Parathyroid adenoma (tissue), 2 donors: ENCODE measurements around the gene SCP2D1.

Source experiments
- H2AFZ ChIP-seq: fragments of 300-600 bp; sonication (generic); one replicate; pipeline ENCODE4 v1.7.0; 2017; ENCODE audit warnings: antibody characterized with exemption, mild to moderate bottlenecking
- H3K27ac ChIP-seq: fragments of 300-600 bp; sonication (generic); one replicate; pipeline ENCODE4 v1.7.0; 2017
- H3K27me3 ChIP-seq: fragments of 300-600 bp; sonication (generic); one replicate; pipeline ENCODE4 v1.7.0; 2017; ENCODE audit warnings: low read length; ENCODE audit not compliant: control insufficient read depth, insufficient read depth
- H3K36me3 ChIP-seq: fragments of 300-600 bp; sonication (generic); one replicate; pipeline ENCODE4 v1.7.0; 2017; ENCODE audit warnings: low read length; ENCODE audit not compliant: control insufficient read depth, insufficient read depth
- H3K4me1 ChIP-seq: fragments of 300-600 bp; sonication (generic); one replicate; pipeline ENCODE4 v1.7.0; 2017; ENCODE audit warnings: control low read depth
- H3K4me2 ChIP-seq: fragments of 300-600 bp; sonication (generic); one replicate; pipeline ENCODE4 v1.7.0; 2017; ENCODE audit warnings: low read length
- H3K4me3 ChIP-seq: fragments of 300-600 bp; sonication (generic); one replicate; pipeline ENCODE4 v1.7.0; 2017; ENCODE audit warnings: low read depth, low read length
- H3K79me2 ChIP-seq: fragments of 300-600 bp; sonication (generic); one replicate; pipeline ENCODE4 v1.7.0; 2017; ENCODE audit warnings: control low read depth
- H3K9ac ChIP-seq: fragments of 300-600 bp; sonication (generic); one replicate; pipeline ENCODE4 v1.7.0; 2017; ENCODE audit warnings: mild to moderate bottlenecking
- H3K9me3 ChIP-seq: fragments of 300-600 bp; sonication (generic); one replicate; pipeline ENCODE4 v1.7.0; 2017; ENCODE audit warnings: low read length; ENCODE audit not compliant: control insufficient read depth
- TF ChIP-seq, protein P1 (sequence below): fragments of 300-600 bp; sonication (generic); IDR thresholded peaks from one replicate; pipeline ENCODE4 v1.7.0; 2017; ENCODE audit warnings: antibody characterized with exemption, mild to moderate bottlenecking
- donor health status: primary hyperparathyroidism.

The SCP2D1 gene

DNA sequence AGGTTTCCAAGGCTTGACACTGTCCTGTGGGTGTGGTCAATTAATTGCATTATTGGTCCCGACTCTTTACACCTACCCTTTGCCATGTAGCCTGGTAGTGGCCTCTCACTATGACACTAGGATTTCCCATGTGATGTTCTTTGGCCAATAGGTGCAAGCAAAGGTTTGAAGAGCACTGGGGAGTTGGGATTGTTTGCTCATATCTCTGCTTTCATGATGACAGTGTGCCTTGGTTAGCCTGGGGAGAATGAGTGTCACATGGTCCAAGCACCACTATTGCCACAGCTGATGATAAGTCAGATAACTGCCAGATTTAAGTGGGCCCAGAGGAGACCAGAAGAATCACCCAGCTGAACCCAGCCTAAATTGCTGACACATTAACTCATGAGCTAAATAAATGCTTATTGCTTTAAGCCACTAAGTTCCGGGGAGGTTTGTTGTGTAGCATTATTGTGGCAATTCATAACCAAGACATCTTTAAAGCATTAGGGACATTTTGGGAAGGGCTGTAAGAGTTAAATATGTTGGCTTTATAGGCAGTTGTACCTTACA lies 17.2 kb upstream of the SCP2D1 start:
- no peaks in the 10 kb centered on the region for H3K79me2 ChIP-seq
- no peak overlapping the region for H3K27ac ChIP-seq
- no peak overlapping the region for H3K4me2 ChIP-seq
- H3K4me3 ChIP-seq, result no peak overlapping the region
- H3K9me3 ChIP-seq, result no peaks in the 10 kb centered on the region
- H2AFZ ChIP-seq, result no peak overlapping the region
- no peaks in the 10 kb centered on the region for H3K27me3 ChIP-seq
- H3K4me1 ChIP-seq, result peaks cover 11% of the 10 kb centered on the region
- no peaks in the 10 kb centered on the region for H3K36me3 ChIP-seq
- TF ChIP-seq, protein P1, sequence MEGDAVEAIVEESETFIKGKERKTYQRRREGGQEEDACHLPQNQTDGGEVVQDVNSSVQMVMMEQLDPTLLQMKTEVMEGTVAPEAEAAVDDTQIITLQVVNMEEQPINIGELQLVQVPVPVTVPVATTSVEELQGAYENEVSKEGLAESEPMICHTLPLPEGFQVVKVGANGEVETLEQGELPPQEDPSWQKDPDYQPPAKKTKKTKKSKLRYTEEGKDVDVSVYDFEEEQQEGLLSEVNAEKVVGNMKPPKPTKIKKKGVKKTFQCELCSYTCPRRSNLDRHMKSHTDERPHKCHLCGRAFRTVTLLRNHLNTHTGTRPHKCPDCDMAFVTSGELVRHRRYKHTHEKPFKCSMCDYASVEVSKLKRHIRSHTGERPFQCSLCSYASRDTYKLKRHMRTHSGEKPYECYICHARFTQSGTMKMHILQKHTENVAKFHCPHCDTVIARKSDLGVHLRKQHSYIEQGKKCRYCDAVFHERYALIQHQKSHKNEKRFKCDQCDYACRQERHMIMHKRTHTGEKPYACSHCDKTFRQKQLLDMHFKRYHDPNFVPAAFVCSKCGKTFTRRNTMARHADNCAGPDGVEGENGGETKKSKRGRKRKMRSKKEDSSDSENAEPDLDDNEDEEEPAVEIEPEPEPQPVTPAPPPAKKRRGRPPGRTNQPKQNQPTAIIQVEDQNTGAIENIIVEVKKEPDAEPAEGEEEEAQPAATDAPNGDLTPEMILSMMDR, result no peak
- no peak overlapping the region for H3K9ac ChIP-seq

DNA sequence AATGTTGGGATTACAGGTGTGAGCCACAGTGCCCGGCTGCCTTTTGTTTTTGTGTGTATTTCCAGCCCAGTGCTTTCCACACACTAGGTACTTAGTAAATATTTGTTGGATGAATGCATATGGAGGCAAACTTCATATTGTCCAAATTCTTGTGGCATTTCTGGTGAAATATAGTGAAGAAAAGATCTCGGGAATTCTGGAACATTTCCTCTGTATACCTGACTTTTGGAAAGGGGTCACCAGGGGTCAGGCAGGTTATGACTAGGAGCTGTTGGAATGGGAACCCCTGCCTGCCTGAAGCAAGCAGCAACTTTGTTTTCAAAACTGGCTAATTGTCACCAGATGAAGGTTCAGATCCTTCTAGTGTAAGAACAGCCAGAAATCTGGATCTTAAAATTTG lies 12.1 kb upstream of the SCP2D1 start:
- no peak overlapping the region for H3K9ac ChIP-seq
- no peak overlapping the region for H3K4me3 ChIP-seq
- TF ChIP-seq, protein P1, result no peak
- no peaks in the 10 kb centered on the region for H3K79me2 ChIP-seq
- H3K27ac ChIP-seq, result no peak overlapping the region
- H3K36me3 ChIP-seq, result no peaks in the 10 kb centered on the region
- H3K27me3 ChIP-seq, result no peaks in the 10 kb centered on the region
- no peaks in the 10 kb centered on the region for H3K4me1 ChIP-seq
- no peak overlapping the region for H3K4me2 ChIP-seq
- H3K9me3 ChIP-seq, result no peaks in the 10 kb centered on the region
- no peak overlapping the region for H2AFZ ChIP-seq

DNA sequence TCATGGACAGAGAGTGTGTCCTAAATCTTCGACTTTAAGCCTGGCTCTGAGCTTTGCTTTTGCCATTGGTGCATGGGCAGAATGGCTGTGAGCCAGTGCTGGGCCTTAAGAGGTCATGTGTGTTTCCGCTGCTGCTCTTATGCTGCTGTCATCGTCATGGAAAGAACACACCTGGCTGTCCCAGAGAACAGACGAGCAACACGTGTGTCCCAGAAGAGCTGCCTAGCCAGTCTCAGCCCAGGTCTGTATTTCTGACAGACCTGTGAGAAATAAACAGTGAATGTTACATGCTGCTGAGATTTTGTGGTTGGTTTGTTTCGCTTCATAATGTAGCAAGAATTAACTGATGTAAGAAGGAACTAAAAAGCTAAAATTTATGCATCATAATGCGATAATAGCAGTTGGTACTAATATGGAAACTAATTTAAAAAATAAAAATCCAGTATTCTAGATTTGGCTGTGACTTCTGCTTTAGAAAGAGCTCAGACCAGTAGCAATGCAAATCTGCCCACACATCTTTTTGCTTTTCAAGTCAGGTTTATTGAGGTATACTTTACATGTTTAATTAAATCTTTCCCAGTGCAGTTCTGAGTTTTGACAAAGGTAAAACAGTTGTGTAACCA lies 11.5 kb upstream of the SCP2D1 start:
- no peaks in the 10 kb centered on the region for H3K27me3 ChIP-seq
- no peak overlapping the region for H3K4me2 ChIP-seq
- no peak overlapping the region for H3K9ac ChIP-seq
- H2AFZ ChIP-seq, result no peak overlapping the region
- no peaks in the 10 kb centered on the region for H3K4me1 ChIP-seq
- no peaks in the 10 kb centered on the region for H3K79me2 ChIP-seq
- no peaks in the 10 kb centered on the region for H3K36me3 ChIP-seq
- H3K27ac ChIP-seq, result no peak overlapping the region
- TF ChIP-seq, protein P1, result no peak
- H3K9me3 ChIP-seq, result no peaks in the 10 kb centered on the region
- H3K4me3 ChIP-seq, result no peak overlapping the region

DNA sequence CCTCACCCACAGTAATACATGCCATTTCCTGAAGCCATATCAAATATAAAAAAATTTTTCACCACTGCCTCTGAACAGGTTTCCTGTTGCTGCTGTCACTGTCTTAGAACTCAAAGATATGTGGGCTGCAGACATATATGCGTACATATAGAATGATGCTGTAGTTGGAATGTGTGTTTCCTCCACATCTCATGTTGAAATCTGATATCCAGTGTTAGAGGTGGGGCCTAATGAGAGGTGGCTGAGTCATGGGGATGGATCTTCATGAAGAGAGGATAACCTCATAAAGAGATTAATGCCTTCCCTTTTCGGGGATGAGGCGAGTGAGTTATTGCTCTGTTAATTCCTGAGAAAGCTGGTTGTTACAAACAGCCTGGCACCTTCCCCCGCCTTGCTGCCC lies 7.7 kb upstream of the SCP2D1 start:
- H2AFZ ChIP-seq, result no peak overlapping the region
- no peaks in the 10 kb centered on the region for H3K9me3 ChIP-seq
- H3K4me1 ChIP-seq, result no peaks in the 10 kb centered on the region
- no peaks in the 10 kb centered on the region for H3K79me2 ChIP-seq
- H3K27me3 ChIP-seq, result no peaks in the 10 kb centered on the region
- no peaks in the 10 kb centered on the region for H3K36me3 ChIP-seq
- H3K9ac ChIP-seq, result no peak overlapping the region
- no peak overlapping the region for H3K27ac ChIP-seq
- no peak overlapping the region for H3K4me3 ChIP-seq
- TF ChIP-seq, protein P1, result no peak
- no peak overlapping the region for H3K4me2 ChIP-seq

DNA sequence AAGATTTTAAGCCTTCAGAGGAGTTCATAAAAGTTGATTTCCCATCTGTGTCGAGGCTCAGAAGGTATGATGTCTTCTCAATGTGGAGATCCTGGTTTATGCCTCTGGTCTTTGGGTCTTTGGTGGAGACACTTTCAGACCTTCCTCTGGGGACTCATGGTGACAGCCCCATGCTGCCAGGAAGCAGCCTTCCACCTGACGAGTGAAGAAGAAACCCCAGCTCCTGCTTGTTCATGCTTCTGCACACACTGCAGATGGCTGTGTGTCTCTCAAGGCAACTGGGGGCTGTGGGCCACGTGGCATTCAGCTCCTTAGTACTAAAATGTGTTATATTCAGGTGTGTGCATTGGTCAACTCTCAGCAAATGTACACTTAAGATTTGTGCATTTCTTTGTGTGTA lies 4.9 kb upstream of the SCP2D1 start:
- Histone ChIP-seq H3K9me3 (no peaks in the 10 kb centered on the region), H3K79me2 (no peaks in the 10 kb centered on the region), H3K36me3 (no peaks in the 10 kb centered on the region), H3K9ac (no peak overlapping the region), H3K4me1 (no peaks in the 10 kb centered on the region), H3K4me2 (no peak overlapping the region), H3K4me3 (no peak overlapping the region), H3K27ac (no peak overlapping the region), H2AFZ (no peak overlapping the region), H3K27me3 (no peaks in the 10 kb centered on the region)
- TF ChIP-seq, protein P1, result no peak
